ENCODE data around the gene ETNK2. TPM values are rescaled to one million over a fixed set of nuclear protein-coding genes. Genes with fewer than 3 reads are reported as not detected.
A peak's percentile ranks its signal among the peaks of the same experiment; 100 is the strongest.

Gene ETNK2, protein sequence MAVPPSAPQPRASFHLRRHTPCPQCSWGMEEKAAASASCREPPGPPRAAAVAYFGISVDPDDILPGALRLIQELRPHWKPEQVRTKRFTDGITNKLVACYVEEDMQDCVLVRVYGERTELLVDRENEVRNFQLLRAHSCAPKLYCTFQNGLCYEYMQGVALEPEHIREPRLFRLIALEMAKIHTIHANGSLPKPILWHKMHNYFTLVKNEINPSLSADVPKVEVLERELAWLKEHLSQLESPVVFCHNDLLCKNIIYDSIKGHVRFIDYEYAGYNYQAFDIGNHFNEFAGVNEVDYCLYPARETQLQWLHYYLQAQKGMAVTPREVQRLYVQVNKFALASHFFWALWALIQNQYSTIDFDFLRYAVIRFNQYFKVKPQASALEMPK
- total RNA-seq = 10 to 100 TPM; 16.7 to 24.4 TPM
- polyA plus RNA-seq (2013, experiment 1 of 2) = 11.9 TPM
- 11.8 TPM for polyA plus RNA-seq (2013, experiment 2 of 2)
- long read RNA-seq, experiment 1, partial matches to known transcripts = 9 of 13 reads
- long read RNA-seq, experiment 1, other reads (novel, unspliced or antisense) = 0 of 13 reads
- long read RNA-seq, experiment 2, transcript ETNK2-203 (8 exons, 2,434 nt) = major isoform, 41 of 55 reads
- long read RNA-seq, experiment 2, partial matches to known transcripts = 5 of 55 reads
- long read RNA-seq, experiment 2, other reads (novel, unspliced or antisense) = 5 of 55 reads
- long read RNA-seq, experiment 3, transcript ETNK2-202 (8 exons, 2,431 nt) = minor isoform, 7 of 117 reads
- long read RNA-seq, experiment 3, transcript ETNK2-203 (8 exons, 2,434 nt) = major isoform, 95 of 117 reads
- long read RNA-seq, experiment 3, partial matches to known transcripts = 2 of 117 reads
- long read RNA-seq, experiment 3, other reads (novel, unspliced or antisense) = 13 of 117 reads
- long read RNA-seq, experiment 4, partial matches to known transcripts = 0 of 1 reads
- long read RNA-seq, experiment 4, other reads (novel, unspliced or antisense) = 0 of 1 reads

GRCh38 chr1:204151552-204152309, at the start of gene ETNK2:
TSS of gene ETNK2 (minus strand) at chr1:204152044. CDS start at chr1:204151852, 192 bp downstream.
- H3K9me3 ChIP-seq (ENCODE audit: control insufficient read depth, low read length) = no peaks in the 10 kb centered on the region
- Mint-ChIP-seq H3K27ac (no peak within 1 kb of the TSS), H3K36me3 (ENCODE audit: low read depth) (no peaks in the 10 kb centered on the region), H3K4me3 (peak within 1 kb of the TSS; percentile 60), H3K9me3 (no peaks in the 10 kb centered on the region), H3K27me3 (ENCODE audit: insufficient read depth) (peaks cover 57% of the 10 kb centered on the region), H3K4me1 (peaks cover 15% of the 10 kb centered on the region)
- peak within 1 kb of the TSS; percentile 15 for H3K9ac ChIP-seq (ENCODE audit: extremely low read depth, low read length, poor library complexity, severe bottlenecking)
- H3K36me3 ChIP-seq (ENCODE audit: control insufficient read depth, insufficient read depth, low read length) = no peaks in the 10 kb centered on the region
- peak; percentile 90 for DNase-seq
- no peaks in the 10 kb centered on the region for H3K4me1 ChIP-seq (ENCODE audit: control insufficient read depth, insufficient read depth, low read length)
- no peak for TF ChIP-seq CTCF (conservative IDR thresholded peaks at IDR 0.05)
- H3K27ac ChIP-seq (ENCODE audit: low read depth, low read length) = no peak within 1 kb of the TSS
- peak within 1 kb of the TSS; percentile 80 for H3K4me3 ChIP-seq (ENCODE audit: low read length)
- WGBS, 2 experiments (ENCODE audit: insufficient coverage in 1 of 2, insufficient read length in 1 of 2) = 0 to 4% methylated on average over 21 to 94 of the region's 94 CpGs
- H3K27me3 ChIP-seq (ENCODE audit: control insufficient read depth, insufficient read depth, low read length, poor library complexity, severe bottlenecking) = peaks cover 47% of the 10 kb centered on the region

DNA sequence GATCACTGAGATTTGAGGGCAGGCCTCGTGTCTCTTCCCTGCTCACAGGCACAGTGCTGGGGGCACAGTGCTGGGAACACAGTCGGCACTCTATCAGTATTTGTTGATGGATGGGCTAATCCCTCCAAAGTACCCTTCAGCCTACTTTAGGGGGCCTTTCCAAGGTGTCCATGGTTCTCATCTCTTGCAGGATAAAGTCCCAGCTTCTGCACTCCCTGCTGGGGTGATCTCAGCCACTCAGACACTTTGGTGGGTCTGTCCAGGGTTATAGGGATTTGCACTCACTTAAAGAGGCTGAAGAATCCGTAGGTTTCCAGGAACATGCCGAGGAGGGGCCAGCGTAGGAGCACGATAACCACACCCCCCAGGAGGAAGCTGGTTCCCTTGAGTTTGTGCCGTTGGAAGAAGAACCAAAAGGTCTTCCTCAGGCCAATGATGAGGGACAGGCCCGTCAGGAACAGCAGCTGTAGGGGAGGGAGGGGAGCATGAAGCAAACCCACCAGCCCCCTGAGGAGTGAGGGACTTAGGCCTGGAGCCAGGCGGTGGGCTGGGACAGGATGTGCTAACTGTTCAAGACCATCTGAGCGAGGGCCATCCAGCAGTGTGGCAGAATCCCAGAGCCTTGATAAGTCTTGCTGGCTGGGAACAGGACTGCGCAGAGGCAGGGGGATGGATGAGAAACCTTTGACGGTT, 49.6 kb upstream of the ETNK2 start:
- no peak for TF ChIP-seq CTCF (conservative IDR thresholded peaks at IDR 0.05)
- no peaks in the 10 kb centered on the region for H3K36me3 ChIP-seq (ENCODE audit: control insufficient read depth, insufficient read depth, low read length)
- H3K9me3 ChIP-seq (ENCODE audit: control insufficient read depth, low read length) = no peaks in the 10 kb centered on the region
- Mint-ChIP-seq H3K27ac (no peak overlapping the region), H3K36me3 (ENCODE audit: low read depth) (no peaks in the 10 kb centered on the region), H3K27me3 (ENCODE audit: insufficient read depth) (peaks cover 13% of the 10 kb centered on the region), H3K9me3 (no peaks in the 10 kb centered on the region), H3K4me3 (no peak overlapping the region), H3K4me1 (peaks cover 10% of the 10 kb centered on the region)
- H3K27ac ChIP-seq (ENCODE audit: low read depth, low read length) = no peak overlapping the region
- H3K9ac ChIP-seq (ENCODE audit: extremely low read depth, low read length, poor library complexity, severe bottlenecking) = no peak overlapping the region
- no peaks in the 10 kb centered on the region for H3K4me1 ChIP-seq (ENCODE audit: control insufficient read depth, insufficient read depth, low read length)
- no peak overlapping the region for H3K4me3 ChIP-seq (ENCODE audit: low read length)
- peaks cover 16% of the 10 kb centered on the region for H3K27me3 ChIP-seq (ENCODE audit: control insufficient read depth, insufficient read depth, low read length, poor library complexity, severe bottlenecking)
- no peak for DNase-seq
- 92 to 98% methylated on average over 8 to 12 of the region's 12 CpGs for WGBS, 2 experiments (ENCODE audit: insufficient coverage in 1 of 2, insufficient read length in 1 of 2)
